ENCODE measurements around the gene IKBIP.
A peak's percentile ranks its signal among the peaks of the same experiment; 100 is the strongest.

IKBIP gene

DNA sequence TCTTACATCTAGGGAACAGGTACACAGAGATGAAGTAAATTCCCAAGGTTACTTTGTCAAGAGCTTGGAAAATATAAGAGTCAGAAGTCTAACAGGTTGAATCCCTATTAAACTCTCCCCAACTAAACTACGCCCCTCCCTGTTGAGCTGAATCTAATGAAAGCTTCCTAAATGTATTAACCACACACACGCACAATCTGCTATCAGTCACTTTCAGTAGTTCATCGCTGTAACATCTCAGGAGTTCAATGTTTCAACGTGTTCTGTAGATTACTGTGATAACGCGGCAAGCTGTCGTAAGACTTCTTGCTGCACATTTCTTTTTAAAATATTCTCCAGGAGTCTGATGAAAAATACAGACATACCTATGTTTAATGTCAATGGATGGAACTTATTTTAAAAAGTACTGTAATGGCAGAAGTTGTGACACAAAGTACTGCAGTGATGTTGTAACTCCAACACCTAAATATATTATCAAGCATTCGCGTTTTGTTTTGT lies 51.7 kb downstream of the IKBIP start:
- Histone ChIP-seq H3K4me3 (peak overlapping the region; percentile 76), H3K36me3 (ENCODE audit: insufficient read depth, low read length) (peaks cover 34% of the 10 kb centered on the region), H3K9ac (ENCODE audit: insufficient read length) (peak overlapping the region; percentile 98), H3K27ac (peak overlapping the region; percentile 81), H3K9me3 (ENCODE audit: low read depth, low read length) (no peaks in the 10 kb centered on the region)
- DNase-seq (ENCODE audit: low read depth, low spot score) = no peak
- TF ChIP-seq POLR2AphosphoS5 (IDR thresholded peaks at IDR 0.05; ENCODE audit: borderline replicate concordance, low read depth, low read length) = no peak
- TF ChIP-seq EZH2 (IDR thresholded peaks at IDR 0.05) = no peak

DNA sequence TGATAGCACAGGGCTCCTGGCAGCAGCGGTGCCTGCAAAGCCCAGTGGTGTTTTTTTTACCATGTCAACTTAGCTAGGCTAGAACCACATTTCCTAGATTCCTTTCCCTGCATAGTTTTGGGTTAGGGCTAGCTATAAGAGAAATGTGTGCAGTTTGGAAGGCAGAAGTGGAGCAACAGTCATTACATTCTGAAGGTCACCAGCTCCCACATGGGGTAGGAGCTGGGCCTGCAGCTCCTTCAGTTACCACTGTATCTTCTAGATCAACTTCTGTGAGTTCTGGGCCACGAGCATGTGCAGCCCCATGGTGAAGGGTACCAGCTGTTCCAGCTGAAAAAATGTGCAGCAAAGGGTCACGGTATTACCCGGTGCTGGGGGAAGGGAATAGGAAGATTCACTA lies 53.4 kb downstream of the IKBIP start:
- DNase-seq (ENCODE audit: low read depth, low spot score) = no peak
- no peak overlapping the region for H3K27ac ChIP-seq
- no peak overlapping the region for H3K9ac ChIP-seq (ENCODE audit: insufficient read length)
- TF ChIP-seq POLR2AphosphoS5 (IDR thresholded peaks at IDR 0.05; ENCODE audit: borderline replicate concordance, low read depth, low read length) (no peak), FOXP2 (optimal IDR thresholded peaks at IDR 0.05; ENCODE audit: control extremely low read depth, extremely low read length, insufficient read depth) (no peak), EZH2 (IDR thresholded peaks at IDR 0.05) (no peak)
- H3K36me3 ChIP-seq (ENCODE audit: insufficient read depth, low read length) = peaks cover 18% of the 10 kb centered on the region
- H3K4me3 ChIP-seq = no peak overlapping the region
- H3K9me3 ChIP-seq (ENCODE audit: low read depth, low read length) = no peaks in the 10 kb centered on the region

DNA sequence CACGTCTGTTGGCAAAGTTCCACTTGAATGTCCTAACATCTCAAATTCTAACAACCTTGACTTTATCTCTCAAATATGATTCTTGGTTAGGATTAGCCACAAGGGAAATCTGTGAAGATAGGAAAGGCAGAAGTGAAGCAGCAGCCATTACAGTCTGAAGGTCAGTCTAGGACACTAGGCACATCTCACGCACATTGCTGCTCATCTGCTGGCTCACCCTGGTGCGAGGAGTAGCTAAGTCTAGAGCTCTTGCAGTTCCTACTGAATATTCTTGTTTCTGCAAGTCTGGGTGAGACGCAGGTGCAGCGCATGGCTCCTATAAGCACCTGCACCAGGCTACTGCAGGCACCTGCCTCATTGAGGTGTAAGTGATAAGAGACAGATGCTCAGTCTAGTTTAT lies 57.5 kb downstream of the IKBIP start:
- H3K4me3 ChIP-seq = no peak overlapping the region
- H3K27ac ChIP-seq = no peak overlapping the region
- no peak overlapping the region for H3K9ac ChIP-seq (ENCODE audit: insufficient read length)
- no peak for TF ChIP-seq FOXP2 (optimal IDR thresholded peaks at IDR 0.05; ENCODE audit: control extremely low read depth, extremely low read length, insufficient read depth)
- TF ChIP-seq POLR2AphosphoS5 (IDR thresholded peaks at IDR 0.05; ENCODE audit: borderline replicate concordance, low read depth, low read length) = no peak
- TF ChIP-seq EZH2 (IDR thresholded peaks at IDR 0.05) = no peak
- H3K9me3 ChIP-seq (ENCODE audit: low read depth, low read length) = no peaks in the 10 kb centered on the region
- no peaks in the 10 kb centered on the region for H3K36me3 ChIP-seq (ENCODE audit: insufficient read depth, low read length)
- DNase-seq (ENCODE audit: low read depth, low spot score) = no peak

DNA sequence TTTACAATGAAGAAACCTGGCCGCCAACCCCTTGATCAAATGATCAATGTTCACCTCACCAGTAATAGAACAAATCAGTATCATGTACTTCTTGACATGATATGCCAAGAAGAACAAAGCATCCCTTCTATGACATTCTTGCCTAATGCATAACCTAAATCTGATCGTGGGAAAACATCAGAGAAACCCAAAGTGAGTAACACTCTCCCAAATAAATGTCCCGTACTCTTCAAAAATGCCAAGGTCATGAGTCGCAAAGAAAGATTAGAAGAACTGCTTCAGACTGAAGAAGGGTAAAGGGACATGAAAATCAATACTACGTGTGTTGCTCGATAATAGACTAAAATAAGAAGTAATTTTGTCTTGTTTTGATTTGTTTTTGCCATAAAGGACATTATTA lies 62.5 kb downstream of the IKBIP start:
- Histone ChIP-seq H3K27ac (no peak overlapping the region), H3K36me3 (ENCODE audit: insufficient read depth, low read length) (no peaks in the 10 kb centered on the region), H3K9me3 (ENCODE audit: low read depth, low read length) (no peaks in the 10 kb centered on the region), H3K4me3 (no peak overlapping the region), H3K9ac (ENCODE audit: insufficient read length) (no peak overlapping the region)
- TF ChIP-seq EZH2 (IDR thresholded peaks at IDR 0.05) (no peak), POLR2AphosphoS5 (IDR thresholded peaks at IDR 0.05; ENCODE audit: borderline replicate concordance, low read depth, low read length) (no peak)
- no peak for DNase-seq (ENCODE audit: low read depth, low spot score)

DNA sequence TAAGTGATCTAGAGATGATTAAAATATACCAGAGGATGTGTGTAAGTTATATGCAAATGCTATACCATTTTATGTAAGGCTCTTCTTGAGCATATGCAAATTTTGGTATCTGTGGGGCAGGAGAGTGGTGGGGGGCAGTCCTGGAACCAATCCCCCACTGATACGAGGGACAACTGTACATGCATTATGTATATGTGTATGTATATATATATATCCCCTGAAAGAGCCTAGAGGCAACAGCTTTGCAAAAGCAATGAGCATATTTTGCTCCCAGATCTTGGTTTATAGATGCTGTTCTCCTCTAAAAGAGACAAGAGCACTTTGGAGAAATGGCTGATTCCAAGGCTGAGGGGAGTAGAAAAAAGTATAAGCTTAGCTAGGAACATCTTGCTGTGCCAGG lies 63.5 kb downstream of the IKBIP start:
- no peak overlapping the region for H3K27ac ChIP-seq
- H3K9me3 ChIP-seq (ENCODE audit: low read depth, low read length) = no peaks in the 10 kb centered on the region
- no peak overlapping the region for H3K4me3 ChIP-seq
- TF ChIP-seq POLR2AphosphoS5 (IDR thresholded peaks at IDR 0.05; ENCODE audit: borderline replicate concordance, low read depth, low read length) (no peak), FOXP2 (optimal IDR thresholded peaks at IDR 0.05; ENCODE audit: control extremely low read depth, extremely low read length, insufficient read depth) (no peak), EZH2 (IDR thresholded peaks at IDR 0.05) (no peak)
- no peaks in the 10 kb centered on the region for H3K36me3 ChIP-seq (ENCODE audit: insufficient read depth, low read length)
- no peak for DNase-seq (ENCODE audit: low read depth, low spot score)
- no peak overlapping the region for H3K9ac ChIP-seq (ENCODE audit: insufficient read length)

DNA sequence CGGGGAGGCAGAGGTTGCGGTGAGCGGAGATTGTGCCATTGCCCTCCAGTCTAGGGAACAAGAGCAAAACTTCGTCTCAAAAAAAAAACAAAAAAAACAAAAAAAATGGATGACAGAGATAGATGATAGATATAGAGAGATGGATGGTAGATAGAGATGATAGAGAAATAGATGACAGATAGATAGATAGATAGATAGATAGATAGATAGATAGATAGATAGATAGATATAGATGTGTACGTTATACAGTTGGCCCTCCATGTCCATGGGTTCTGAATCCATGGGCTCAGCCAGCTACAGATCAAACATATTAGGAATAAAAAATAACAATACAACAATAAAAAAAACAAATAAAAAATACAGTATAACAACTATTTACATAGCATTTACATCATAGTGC lies 63.9 kb downstream of the IKBIP start:
- H3K36me3 ChIP-seq (ENCODE audit: insufficient read depth, low read length) = no peaks in the 10 kb centered on the region
- no peak for TF ChIP-seq EZH2 (IDR thresholded peaks at IDR 0.05)
- no peak for TF ChIP-seq POLR2AphosphoS5 (IDR thresholded peaks at IDR 0.05; ENCODE audit: borderline replicate concordance, low read depth, low read length)
- TF ChIP-seq FOXP2 (optimal IDR thresholded peaks at IDR 0.05; ENCODE audit: control extremely low read depth, extremely low read length, insufficient read depth) = no peak
- H3K27ac ChIP-seq = no peak overlapping the region
- DNase-seq (ENCODE audit: low read depth, low spot score) = no peak
- no peaks in the 10 kb centered on the region for H3K9me3 ChIP-seq (ENCODE audit: low read depth, low read length)
- no peak overlapping the region for H3K9ac ChIP-seq (ENCODE audit: insufficient read length)
- H3K4me3 ChIP-seq = no peak overlapping the region

DNA sequence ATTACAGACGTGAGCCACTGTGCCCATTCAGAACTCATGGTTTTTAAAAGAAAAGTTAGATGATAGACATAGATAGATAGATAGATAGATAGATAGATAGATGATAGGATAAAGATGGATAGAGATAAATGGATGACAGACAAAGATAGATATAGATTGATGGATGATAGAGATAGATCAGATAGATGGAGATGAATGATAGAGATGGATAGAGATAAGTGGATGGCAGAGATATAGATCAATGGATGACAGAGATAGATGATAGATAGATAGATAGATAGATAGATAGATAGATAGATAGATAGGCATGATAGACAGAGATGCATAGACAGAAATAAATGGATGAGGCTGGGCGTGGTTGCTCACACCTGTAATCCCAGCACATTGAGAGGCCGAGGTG lies 64.8 kb downstream of the IKBIP start:
- no peak for DNase-seq (ENCODE audit: low read depth, low spot score)
- no peaks in the 10 kb centered on the region for H3K36me3 ChIP-seq (ENCODE audit: insufficient read depth, low read length)
- TF ChIP-seq FOXP2 (optimal IDR thresholded peaks at IDR 0.05; ENCODE audit: control extremely low read depth, extremely low read length, insufficient read depth) = no peak
- no peak for TF ChIP-seq POLR2AphosphoS5 (IDR thresholded peaks at IDR 0.05; ENCODE audit: borderline replicate concordance, low read depth, low read length)
- no peak for TF ChIP-seq EZH2 (IDR thresholded peaks at IDR 0.05)
- H3K4me3 ChIP-seq = no peak overlapping the region
- no peak overlapping the region for H3K27ac ChIP-seq
- no peaks in the 10 kb centered on the region for H3K9me3 ChIP-seq (ENCODE audit: low read depth, low read length)
- H3K9ac ChIP-seq (ENCODE audit: insufficient read length) = no peak overlapping the region

DNA sequence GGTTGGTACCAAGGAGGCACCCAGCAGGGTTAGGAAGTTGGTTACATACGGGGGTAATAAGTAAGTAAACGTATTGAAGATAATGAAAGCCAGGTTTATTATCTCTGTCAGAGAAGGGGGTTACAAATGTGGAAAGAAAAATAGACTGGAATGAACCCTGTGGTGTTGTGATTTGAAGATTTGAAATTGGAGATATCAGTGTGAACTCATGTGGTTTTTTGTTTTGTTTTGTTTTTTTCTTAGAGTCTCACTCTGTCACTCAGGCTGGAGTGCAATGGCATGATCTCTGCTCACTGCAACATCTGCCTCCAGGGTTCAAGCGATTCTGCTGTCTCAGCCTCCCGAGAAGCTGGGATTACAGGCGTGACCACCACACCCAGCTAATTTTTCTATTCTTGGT lies 65.2 kb downstream of the IKBIP start:
- no peak for TF ChIP-seq POLR2AphosphoS5 (IDR thresholded peaks at IDR 0.05; ENCODE audit: borderline replicate concordance, low read depth, low read length)
- no peak for TF ChIP-seq EZH2 (IDR thresholded peaks at IDR 0.05)
- no peak for TF ChIP-seq FOXP2 (optimal IDR thresholded peaks at IDR 0.05; ENCODE audit: control extremely low read depth, extremely low read length, insufficient read depth)
- Histone ChIP-seq H3K9me3 (ENCODE audit: low read depth, low read length) (no peaks in the 10 kb centered on the region), H3K27ac (no peak overlapping the region), H3K36me3 (ENCODE audit: insufficient read depth, low read length) (no peaks in the 10 kb centered on the region), H3K4me3 (no peak overlapping the region), H3K9ac (ENCODE audit: insufficient read length) (no peak overlapping the region)
- DNase-seq (ENCODE audit: low read depth, low spot score) = no peak

DNA sequence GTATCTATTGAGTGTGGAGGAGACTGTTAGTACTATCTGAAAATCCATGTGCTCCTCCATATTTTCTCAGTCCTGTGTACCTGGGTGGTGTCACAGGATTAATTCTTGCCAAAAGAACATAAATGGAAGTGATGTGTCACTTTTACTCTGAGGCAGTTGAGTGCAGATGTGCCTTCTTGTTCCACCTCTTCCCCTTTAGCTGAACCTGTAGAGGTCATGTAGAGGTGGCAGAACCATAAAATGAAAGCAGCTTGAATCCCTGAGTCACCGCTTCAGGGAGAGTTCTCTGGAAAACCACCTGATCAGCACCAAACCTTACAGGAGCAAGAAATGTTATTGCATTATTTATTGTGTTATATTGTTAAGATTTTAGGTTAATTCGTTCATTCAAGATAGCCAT lies 65.8 kb downstream of the IKBIP start:
- Histone ChIP-seq H3K36me3 (ENCODE audit: insufficient read depth, low read length) (no peaks in the 10 kb centered on the region), H3K9ac (ENCODE audit: insufficient read length) (no peak overlapping the region), H3K4me3 (no peak overlapping the region), H3K9me3 (ENCODE audit: low read depth, low read length) (no peaks in the 10 kb centered on the region), H3K27ac (no peak overlapping the region)
- TF ChIP-seq POLR2AphosphoS5 (IDR thresholded peaks at IDR 0.05; ENCODE audit: borderline replicate concordance, low read depth, low read length) = no peak
- no peak for TF ChIP-seq EZH2 (IDR thresholded peaks at IDR 0.05)
- no peak for TF ChIP-seq FOXP2 (optimal IDR thresholded peaks at IDR 0.05; ENCODE audit: control extremely low read depth, extremely low read length, insufficient read depth)
- DNase-seq (ENCODE audit: low read depth, low spot score) = no peak

All from SK-N-MC (cell line).